Ovary (tissue), 3 donors: ENCODE measurements around the gene STAP2.

ENCODE experiments used
- POLR2A ChIP-seq: fragments of 450-650 bp; IDR thresholded peaks from one replicate; pipeline ENCODE4 v1.6.1; 2017; ENCODE audit warnings: antibody characterized with exemption, mild to moderate bottlenecking, moderate library complexity
- TF ChIP-seq, protein P1 (sequence below), 3 donors: fragments of 450-650 bp in 2 of 3; fragments of 200-600 bp in 1 of 3; IDR thresholded peaks; one replicate each; pipeline versions ENCODE4 v1.5.1 to v1.8.0; 2016 to 2022; ENCODE audit warnings: antibody characterized with exemption in 3 of 3, mild to moderate bottlenecking in 1 of 3
- donor health status: DM: no; HTN: no; CAD: no.

DNA sequence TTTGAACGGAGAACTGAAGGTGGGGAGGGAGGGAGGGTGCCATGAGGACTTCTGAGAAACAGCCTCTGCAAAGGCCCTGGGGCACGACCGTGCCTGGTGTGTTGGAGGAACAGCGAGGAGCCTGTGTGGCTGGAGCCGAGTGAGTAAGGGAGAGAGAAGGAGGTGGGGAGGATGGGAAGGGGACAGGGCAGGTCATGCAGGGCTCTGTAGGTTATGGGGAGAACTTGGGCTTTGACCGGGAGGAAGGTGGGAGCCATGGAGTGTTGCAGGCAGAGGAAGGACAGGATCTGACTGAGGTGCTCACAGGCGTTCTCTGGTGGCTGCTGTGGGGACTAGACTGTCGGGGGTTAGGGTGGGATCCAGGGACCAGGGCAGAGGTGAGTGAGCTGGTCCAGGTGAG is 11.5 kb upstream of the STAP2 start:
- TF ChIP-seq POLR2A: no peak
- TF ChIP-seq, protein P1, sequence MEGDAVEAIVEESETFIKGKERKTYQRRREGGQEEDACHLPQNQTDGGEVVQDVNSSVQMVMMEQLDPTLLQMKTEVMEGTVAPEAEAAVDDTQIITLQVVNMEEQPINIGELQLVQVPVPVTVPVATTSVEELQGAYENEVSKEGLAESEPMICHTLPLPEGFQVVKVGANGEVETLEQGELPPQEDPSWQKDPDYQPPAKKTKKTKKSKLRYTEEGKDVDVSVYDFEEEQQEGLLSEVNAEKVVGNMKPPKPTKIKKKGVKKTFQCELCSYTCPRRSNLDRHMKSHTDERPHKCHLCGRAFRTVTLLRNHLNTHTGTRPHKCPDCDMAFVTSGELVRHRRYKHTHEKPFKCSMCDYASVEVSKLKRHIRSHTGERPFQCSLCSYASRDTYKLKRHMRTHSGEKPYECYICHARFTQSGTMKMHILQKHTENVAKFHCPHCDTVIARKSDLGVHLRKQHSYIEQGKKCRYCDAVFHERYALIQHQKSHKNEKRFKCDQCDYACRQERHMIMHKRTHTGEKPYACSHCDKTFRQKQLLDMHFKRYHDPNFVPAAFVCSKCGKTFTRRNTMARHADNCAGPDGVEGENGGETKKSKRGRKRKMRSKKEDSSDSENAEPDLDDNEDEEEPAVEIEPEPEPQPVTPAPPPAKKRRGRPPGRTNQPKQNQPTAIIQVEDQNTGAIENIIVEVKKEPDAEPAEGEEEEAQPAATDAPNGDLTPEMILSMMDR (IDR thresholded peaks at IDR 0.05): no peak
